PC-3 (cell line): ENCODE measurements around the gene PTPRN2. TPM values are rescaled to one million over a fixed set of nuclear protein-coding genes. Genes with fewer than 3 reads are reported as not detected.

Source experiments
- ATAC-seq: fragments of 200-7000 bp; cut with Tn5 transposase; 2 replicates; pipeline ENCODE4 v1.9.1; 2020; ENCODE audit warnings: mild to moderate bottlenecking, moderate library complexity
- BruUV-seq: library from RNA; stranded (reverse); fragments of 400-500 nt; replicated peaks from 2 replicates; lab custom pipeline; 2021; lab: Mats Ljungman, UMichigan
- CTCF ChIA-PET: fragments of 300-600 bp; sonication (Branson Sonifier 250); formaldehyde crosslinking; loops from one replicate; lab custom pipeline; 2022; ENCODE audit warnings: antibody characterized with exemption; lab: Charles Lee
- POLR2A ChIA-PET: fragments of 300-600 bp; sonication (Branson Sonifier 250); formaldehyde crosslinking; loops from one replicate; lab custom pipeline; 2022; ENCODE audit warnings: antibody characterized with exemption; ENCODE audit not compliant: unreplicated experiment; lab: Charles Lee
- DNase-seq: peaks from one replicate; pipeline ENCODE4 v3.0.0-alpha.2; 2015
- H2AFZ ChIP-seq: fragments of 300-600 bp; sonication (generic); 2 replicates; pipeline ENCODE4 v1.6.0; 2016; ENCODE audit warnings: antibody characterized with exemption, low read length
- H3F3A ChIP-seq: fragments of 300-600 bp; sonication (generic); one replicate; pipeline ENCODE4 v1.6.0; 2017; ENCODE audit warnings: antibody characterized with exemption, low read length, control low read depth, mild to moderate bottlenecking; ENCODE audit not compliant: unreplicated experiment
- H3K27ac ChIP-seq: fragments of 300-600 bp; sonication (generic); 2 replicates; pipeline ENCODE4 v1.5.1; 2016; ENCODE audit warnings: mild to moderate bottlenecking, low read length
- H3K27me3 ChIP-seq: fragments of 300-600 bp; sonication (generic); 2 replicates; pipeline ENCODE4 v1.6.1; 2016; ENCODE audit warnings: low read length, mixed read lengths
- H3K36me3 ChIP-seq: fragments of 300-600 bp; sonication (generic); 2 replicates; pipeline ENCODE4 v1.6.1; 2016; ENCODE audit warnings: low read depth, mixed run types, low read length, mixed read lengths
- H3K4me1 ChIP-seq: fragments of 300-600 bp; sonication (generic); 2 replicates; pipeline ENCODE4 v1.5.1; 2016; ENCODE audit warnings: low read length; ENCODE audit not compliant: insufficient read depth
- H3K4me2 ChIP-seq: fragments of 300-600 bp; sonication (generic); 2 replicates; pipeline ENCODE4 v1.6.0; 2016; ENCODE audit warnings: low read length
- H3K4me3 ChIP-seq: fragments of 300-600 bp; sonication (generic); 2 replicates; pipeline ENCODE4 v1.5.1; 2016; ENCODE audit warnings: mild to moderate bottlenecking, low read length, mixed read lengths
- H3K79me2 ChIP-seq: fragments of 300-600 bp; sonication (generic); 2 replicates; pipeline ENCODE4 v1.6.1; 2017; ENCODE audit warnings: low read length, mixed read lengths
- H3K9ac ChIP-seq: fragments of 300-600 bp; sonication (generic); 2 replicates; pipeline ENCODE4 v1.6.0; 2016; ENCODE audit warnings: mild to moderate bottlenecking, low read length
- H3K9me2 ChIP-seq: fragments of 300-600 bp; sonication (generic); replicated peaks from 2 replicates; pipeline ENCODE4 v1.6.1; 2016; ENCODE audit warnings: mixed run types, low read length, mixed read lengths
- H3K9me3 ChIP-seq: fragments of 300-600 bp; sonication (generic); 2 replicates; pipeline ENCODE4 v1.6.1; 2016; ENCODE audit warnings: low read length, mixed read lengths
- H4K20me1 ChIP-seq: fragments of 300-600 bp; sonication (generic); 2 replicates; pipeline ENCODE4 v1.6.1; 2016; ENCODE audit warnings: low read length, mixed read lengths
- CTCF ChIP-seq: fragments of 300-600 bp; sonication (generic); conservative IDR thresholded peaks from 2 replicates; pipeline ENCODE4 v1.5.1; 2017; ENCODE audit warnings: antibody characterized with exemption, low read depth, mild to moderate bottlenecking, low read length
- EZH2 ChIP-seq: fragments of 300-600 bp; sonication (generic); IDR thresholded peaks from one replicate; pipeline ENCODE4 v1.6.1; 2017; ENCODE audit warnings: antibody characterized with exemption, mild to moderate bottlenecking, low read length; ENCODE audit not compliant: unreplicated experiment
- EZH2phosphoT487 ChIP-seq: fragments of 300-600 bp; sonication (generic); IDR thresholded peaks from 2 replicates; pipeline ENCODE4 v1.6.1; 2018; ENCODE audit warnings: mild to moderate bottlenecking, antibody characterized with exemption, low read length, borderline replicate concordance
- intact Hi-C: fragments of 100-400 bp; cut with micrococcal nuclease; formaldehyde crosslinking; loops from 2 replicates; pipeline ENCODE4 v1.9.0; 2023
- total RNA-seq: library from RNA; depleted of rRNA; stranded (reverse); fragments of >200 nt; gene quantifications from 2 replicates; pipeline ENCODE4 v1.2.3, GENCODE V29; 2014

PTPRN2 gene
- total RNA-seq, 1 experiment from 2014 or later: 3.2 TPM

DNA sequence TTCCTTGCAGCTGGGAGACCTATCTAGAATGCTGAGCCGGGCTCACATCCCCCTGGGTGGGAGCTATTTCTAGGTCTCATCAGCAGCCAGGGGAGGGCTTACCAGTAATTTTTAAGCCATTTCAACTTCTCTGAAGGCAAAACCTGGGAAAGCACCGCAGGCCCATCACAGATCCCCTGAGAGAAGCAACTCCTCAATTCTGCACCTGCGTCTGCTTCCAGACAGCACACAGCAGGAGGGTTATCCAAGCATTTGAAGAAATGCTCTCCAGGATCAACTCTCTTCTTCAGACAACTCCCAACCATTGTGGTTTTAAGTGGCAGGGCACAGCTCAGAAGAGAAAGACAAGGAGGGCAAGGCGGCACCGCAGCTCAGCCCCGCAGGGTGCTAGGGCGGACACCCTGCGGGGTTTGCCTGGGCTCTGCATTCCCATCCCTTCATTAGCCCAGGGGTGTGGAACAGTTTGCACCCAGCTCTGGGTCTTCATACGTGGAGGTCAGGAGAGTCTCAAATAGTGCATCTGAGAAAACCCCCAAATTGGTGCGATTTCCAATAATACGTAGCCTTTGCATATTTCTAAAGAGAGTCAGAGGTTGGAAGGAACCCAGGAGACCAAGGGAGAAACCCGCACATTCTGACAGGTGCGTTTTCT lies 632.1 kb downstream of the PTPRN2 start:
- ChIA-PET CTCF (no interaction called here), POLR2A (no interaction called here)
- no peaks in the 10 kb centered on the region for H4K20me1 ChIP-seq
- H3K4me3 ChIP-seq: no peak overlapping the region
- peak; percentile 12 for DNase-seq
- H3K79me2 ChIP-seq: no peaks in the 10 kb centered on the region
- no peaks in the 10 kb centered on the region for H3K9me3 ChIP-seq
- no peak for ATAC-seq
- no peak overlapping the region for H2AFZ ChIP-seq
- no peaks in the 10 kb centered on the region for H3K36me3 ChIP-seq
- H3K9ac ChIP-seq: no peak overlapping the region
- intact Hi-C loops: no loop called here
- no peak overlapping the region for H3K27ac ChIP-seq
- no TSS peak for BruUV-seq
- H3K9me2 ChIP-seq: no peaks in the 10 kb centered on the region
- TF ChIP-seq CTCF (no peak), EZH2 (no peak), EZH2phosphoT487 (no peak)
- H3K27me3 ChIP-seq: peaks cover 14% of the 10 kb centered on the region
- no peak overlapping the region for H3K4me2 ChIP-seq
- H3K4me1 ChIP-seq: peaks cover 2% of the 10 kb centered on the region
- no peaks in the 10 kb centered on the region for H3F3A ChIP-seq

- H3K4me3 ChIP-seq: no peak overlapping the region
- ATAC-seq: no peak
- H3K9me3 ChIP-seq: no peaks in the 10 kb centered on the region
- H3K4me2 ChIP-seq: no peak overlapping the region
- no peak overlapping the region for H2AFZ ChIP-seq
- ChIA-PET CTCF (no interaction called here), POLR2A (no interaction called here)
- H4K20me1 ChIP-seq: no peaks in the 10 kb centered on the region
- intact Hi-C loops: no loop called here
- no peaks in the 10 kb centered on the region for H3K9me2 ChIP-seq
- no peaks in the 10 kb centered on the region for H3F3A ChIP-seq
- no peak for TF ChIP-seq CTCF
- no peak for TF ChIP-seq EZH2phosphoT487
- no peak for TF ChIP-seq EZH2
- no TSS peak for BruUV-seq
- H3K79me2 ChIP-seq: no peaks in the 10 kb centered on the region
- no peaks in the 10 kb centered on the region for H3K36me3 ChIP-seq
- no peak overlapping the region for H3K27ac ChIP-seq
- peaks cover 14% of the 10 kb centered on the region for H3K27me3 ChIP-seq
- H3K4me1 ChIP-seq: peaks cover 8% of the 10 kb centered on the region
- no peak for DNase-seq
- H3K9ac ChIP-seq: no peak overlapping the region
Measured at GRCh38 chr7:157954901-157955300, 632.7 kb downstream of the PTPRN2 start.

GRCh38 chr7:157952841-157953645 lies 634.6 kb downstream of the PTPRN2 start:
- Histone ChIP-seq H3K4me3 (no peak overlapping the region), H3K27me3 (no peaks in the 10 kb centered on the region; the same call in 1 of the 2 replicates), H3F3A (peaks cover 3% of the 10 kb centered on the region), H3K79me2 (no peaks in the 10 kb centered on the region), H3K27ac (no peak overlapping the region), H3K9me3 (no peaks in the 10 kb centered on the region), H3K4me1 (peaks cover 15% of the 10 kb centered on the region), H3K4me2 (no peak overlapping the region), H2AFZ (no peak overlapping the region), H4K20me1 (no peaks in the 10 kb centered on the region), H3K9ac (no peak overlapping the region), H3K36me3 (no peaks in the 10 kb centered on the region), H3K9me2 (no peaks in the 10 kb centered on the region)
- no peak for TF ChIP-seq EZH2phosphoT487
- TF ChIP-seq EZH2: no peak
- no peak for TF ChIP-seq CTCF
- CTCF ChIA-PET: no interaction called here
- no peak for DNase-seq
- intact Hi-C loops: no loop called here
- POLR2A ChIA-PET: no interaction called here
- no peak for ATAC-seq
- no TSS peak for BruUV-seq
